ENCODE measurements around the gene HEPHL1.
A peak's percentile ranks its signal among the peaks of the same experiment; 100 is the strongest.

Gene HEPHL1

DNA sequence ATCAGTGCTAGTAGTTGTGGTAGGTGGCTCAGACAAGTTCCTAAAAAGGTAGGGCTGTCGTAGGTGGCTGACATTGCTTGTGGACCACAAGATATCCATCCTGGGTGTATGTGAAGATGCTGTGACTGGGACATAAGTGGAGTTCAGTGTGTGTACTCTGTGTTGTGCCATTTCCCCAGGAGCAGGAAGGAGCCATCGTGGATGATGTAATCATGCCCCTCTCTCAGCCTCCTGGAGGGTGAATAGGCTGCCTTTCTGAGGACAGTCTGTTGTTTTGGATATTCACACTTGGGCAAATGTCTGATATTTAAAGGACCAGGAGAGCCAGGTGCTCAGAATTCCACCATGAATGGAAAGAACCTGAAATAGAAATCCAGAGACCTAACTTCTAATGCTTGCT, 2.7 kb downstream of the HEPHL1 start:
- DNase-seq: no peak

DNA sequence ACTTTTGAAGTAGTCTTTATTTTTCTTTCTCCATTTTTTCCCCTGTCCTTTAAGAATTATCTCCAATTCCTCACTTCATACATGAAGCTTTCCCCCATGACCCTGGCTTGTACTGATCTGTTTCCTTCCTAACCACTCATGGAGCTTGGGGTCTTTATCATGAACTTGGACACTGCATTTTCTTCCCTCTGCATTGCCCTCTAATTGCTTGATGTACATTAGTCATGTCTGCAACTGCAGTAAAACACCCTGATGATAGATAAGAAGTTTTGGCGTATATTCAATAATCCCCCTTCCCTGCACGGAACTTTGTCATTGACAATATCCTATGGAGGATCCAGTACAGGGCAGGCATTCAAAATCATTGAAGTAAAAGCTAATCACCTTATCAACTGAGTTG, 3.4 kb downstream of the HEPHL1 start:
- no peak for DNase-seq

DNA sequence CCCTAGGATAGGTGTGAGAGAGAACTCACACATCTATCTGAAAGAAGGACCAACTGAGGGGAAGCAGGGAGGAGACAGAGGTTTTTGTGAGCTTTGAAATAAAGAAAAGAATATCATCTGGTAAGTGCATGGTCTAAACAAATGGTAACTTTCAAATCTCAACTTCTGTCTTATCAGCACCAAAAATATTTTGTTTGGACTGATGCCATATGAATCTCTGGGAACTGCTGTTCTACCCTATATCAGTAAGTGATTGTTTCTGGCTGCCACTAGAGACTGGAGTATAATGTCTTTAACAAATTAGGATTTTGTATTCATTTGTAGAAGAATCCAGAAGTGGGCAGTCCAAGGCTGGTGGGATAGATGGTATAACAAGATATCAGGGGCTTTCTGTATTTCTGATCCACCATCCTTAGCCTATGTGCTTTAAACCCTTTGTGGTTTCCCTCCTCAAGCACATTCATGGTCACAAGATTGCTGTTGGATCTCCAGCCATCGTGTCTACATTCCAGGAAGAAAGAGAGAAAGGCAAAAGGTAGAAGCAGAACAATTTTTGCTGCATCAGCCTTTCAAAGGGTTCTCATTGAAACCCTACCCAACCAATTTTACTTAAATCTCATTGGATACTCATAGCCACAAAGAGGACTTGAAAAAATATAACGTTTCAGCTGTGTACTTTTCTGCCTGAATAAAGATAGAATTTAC, 4.7 kb downstream of the HEPHL1 start:
- no peak for DNase-seq

DNA sequence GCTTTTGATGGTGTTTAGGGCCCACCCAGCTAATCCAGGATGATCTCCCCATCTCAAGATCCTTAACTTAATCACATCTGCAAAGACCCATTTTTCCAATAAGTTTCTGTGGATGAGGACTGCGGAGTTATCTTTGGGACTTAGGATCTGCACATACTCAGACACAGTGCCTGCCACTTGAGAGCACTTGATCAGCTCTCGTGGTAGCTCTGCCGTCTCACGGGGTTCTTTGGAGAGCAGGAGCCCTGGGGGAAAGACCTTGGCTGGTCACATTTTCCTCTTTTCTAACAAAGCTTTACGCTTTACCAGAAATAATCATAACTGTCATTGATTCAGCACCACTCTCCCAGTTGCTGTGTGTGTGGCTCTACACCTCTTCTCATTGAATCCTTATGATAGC, 6.1 kb downstream of the HEPHL1 start:
- no peak for DNase-seq

DNA sequence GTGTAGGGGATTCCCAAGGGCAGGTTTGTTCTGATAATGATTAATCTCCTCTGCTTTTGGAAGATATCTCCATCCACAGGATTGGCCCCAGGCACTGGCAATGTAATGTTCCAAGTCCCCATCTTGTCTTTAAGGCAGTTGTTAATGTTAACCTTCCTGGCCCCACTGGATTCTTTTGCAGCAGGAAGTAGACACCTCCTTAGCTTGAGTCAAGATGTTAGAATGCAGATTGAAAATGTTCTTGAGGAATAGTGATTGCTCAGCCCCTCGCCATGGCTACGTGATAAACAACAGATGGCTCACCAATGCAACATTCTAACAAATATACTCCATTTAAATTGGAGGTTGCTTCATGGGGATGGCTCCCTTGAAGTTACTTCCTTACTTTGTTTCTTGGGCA, 7.3 kb downstream of the HEPHL1 start:
- DNase-seq: no peak

DNA sequence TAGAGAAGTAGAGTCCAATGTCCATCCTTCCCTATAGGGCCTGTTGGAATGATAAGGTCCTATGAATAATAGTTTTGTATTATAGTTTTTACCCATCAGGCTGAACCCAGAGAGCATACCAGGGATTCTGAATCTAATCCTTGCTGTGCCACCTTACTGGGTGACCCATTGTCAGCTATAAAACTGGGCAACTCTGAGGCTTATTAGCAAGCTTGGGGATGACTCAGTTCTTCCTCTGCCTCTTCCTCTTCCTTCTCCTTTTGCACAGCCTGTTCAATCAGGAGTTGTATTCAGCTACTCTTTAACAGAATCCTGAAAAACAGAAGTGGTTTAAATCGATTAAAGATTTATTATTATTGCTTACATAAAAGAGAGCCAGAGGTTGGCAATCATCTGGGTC, 8.9 kb downstream of the HEPHL1 start:
- no peak for DNase-seq

DNA sequence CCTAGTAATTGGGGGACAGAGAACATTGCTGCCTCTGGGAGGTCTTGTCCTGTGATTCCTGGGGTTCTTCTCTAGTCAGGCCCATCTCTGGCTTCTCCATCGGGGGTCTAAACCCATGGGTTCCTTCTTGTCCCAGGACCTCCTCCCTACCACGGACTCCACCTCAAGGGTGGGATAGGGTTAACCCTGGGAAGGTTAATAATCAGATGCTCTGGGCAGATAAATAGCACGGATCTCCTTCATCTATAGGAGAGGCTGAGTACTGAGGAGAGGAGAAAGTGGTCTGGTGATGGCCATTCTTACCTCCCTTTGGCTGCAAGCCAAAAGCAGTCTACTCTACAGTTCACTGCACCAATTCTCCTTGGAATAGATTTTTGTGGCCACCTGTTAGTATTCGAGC, 10.5 kb downstream of the HEPHL1 start:
- DNase-seq: no peak

DNA sequence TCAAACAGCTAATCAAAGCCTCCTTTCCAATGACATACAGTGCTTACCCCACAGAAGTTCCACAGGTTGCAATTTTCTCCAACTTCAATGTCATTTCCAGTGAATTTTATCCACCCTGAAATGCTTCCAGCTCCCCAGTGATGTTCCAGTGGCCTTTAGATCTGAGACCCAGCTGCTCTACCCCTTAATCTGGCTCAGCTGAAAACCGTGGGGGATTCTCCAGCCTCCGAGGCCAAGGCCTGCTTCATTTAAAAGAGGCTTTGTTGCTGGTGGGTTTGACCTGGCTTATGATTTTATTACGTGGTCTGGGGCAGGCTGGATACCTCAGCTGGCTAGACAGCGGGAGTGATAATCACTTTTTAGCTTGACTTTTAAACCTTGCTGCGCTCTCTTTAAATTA, 10.9 kb downstream of the HEPHL1 start:
- DNase-seq: no peak

DNA sequence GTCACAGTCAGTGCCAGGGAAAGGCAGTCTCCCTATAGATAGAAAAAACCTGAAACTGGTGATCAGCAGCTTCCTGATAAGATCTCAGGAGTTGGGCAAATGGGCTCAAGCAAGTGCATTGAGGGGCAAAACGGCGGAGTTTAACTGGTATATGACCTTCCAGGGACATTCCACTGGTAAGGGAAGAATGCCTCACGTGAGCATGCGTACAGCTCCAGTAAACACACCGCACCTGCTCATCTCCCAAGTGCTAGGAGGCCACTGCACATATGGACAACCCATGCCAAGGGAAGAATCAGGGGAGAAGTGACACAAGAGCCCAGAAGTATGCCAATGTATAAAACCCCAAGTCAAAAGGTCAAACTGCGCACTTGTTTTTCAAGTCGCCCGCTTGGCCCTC, 11.6 kb downstream of the HEPHL1 start:
- no peak for DNase-seq

DNA sequence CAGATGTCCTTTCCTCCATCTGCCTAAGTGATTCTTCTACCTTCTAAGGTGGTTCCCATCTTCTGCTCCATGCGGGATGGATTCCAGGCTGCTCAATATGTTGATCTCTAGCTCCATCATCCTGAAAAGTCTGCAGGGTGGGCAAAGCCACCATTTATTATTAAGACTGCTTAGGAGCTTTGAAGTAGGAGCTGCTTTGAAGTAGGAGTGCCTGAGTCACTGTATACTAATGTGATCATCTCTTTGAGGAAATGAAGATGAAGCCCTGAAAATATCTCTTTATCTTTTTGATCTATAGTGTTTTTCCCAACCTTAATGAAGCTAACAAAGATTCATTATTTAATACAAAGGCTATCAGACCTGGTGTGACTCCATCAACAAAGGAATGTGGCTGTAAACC, 13.1 kb downstream of the HEPHL1 start:
- no peak for DNase-seq

DNA sequence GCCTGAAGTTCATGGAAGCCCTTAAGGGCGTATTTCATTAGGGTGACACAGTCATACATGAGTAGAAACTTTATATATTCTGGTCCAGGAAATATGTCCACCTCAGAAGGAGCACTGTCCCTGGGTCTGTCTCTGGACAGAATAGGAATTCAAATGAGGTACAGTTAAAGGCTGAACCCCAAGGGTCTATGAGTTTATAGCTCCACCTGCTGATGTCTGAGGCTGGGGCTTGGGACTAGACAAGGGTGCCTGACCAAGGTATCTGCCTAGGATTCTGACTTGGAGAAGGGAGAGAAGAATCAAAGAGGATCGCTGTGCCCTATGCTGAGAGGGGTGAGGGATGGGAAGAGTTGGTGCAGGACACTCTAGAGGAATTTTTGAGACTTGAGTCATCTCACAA, 14.9 kb downstream of the HEPHL1 start:
- no peak for DNase-seq

DNA sequence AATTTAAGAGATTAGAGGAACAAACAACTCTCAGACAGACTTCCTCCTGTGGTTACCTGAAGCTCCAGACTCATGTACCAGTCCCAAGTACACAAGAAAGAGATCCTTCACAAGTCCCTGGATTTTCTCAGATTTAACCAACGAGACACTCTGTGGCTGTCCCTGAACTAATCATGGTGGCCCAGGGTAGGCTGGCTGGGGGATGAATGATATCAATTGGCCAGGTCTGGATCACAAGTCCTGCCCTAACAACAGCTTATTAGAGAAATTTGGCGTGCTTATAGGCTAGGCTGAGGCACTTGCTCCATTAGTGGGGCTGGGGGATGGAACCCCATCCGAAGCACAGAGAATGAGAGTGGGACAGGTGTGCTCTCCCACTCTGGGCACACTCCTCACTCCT, 22.1 kb downstream of the HEPHL1 start:
- DNase-seq: no peak

DNA sequence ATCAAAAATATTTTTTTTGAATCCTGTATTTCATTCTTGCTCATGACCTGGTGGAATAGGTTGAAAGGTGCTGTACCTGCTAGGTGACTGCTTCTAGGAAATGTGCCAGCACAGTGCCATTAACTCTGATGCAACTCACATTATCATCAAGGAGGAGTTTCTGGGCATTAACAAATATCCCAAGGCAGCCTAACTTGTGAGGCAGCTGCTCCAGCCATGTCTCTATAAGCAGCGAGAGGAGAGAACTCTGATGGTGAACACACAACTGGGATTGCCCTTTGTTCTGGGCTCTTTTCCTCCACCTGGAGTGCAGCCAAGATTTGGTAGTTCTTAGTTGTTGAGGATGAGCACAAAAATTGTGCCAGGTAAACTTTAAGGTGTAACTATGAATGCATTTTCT, 25.6 kb downstream of the HEPHL1 start:
- DNase-seq: peak in 1 of 2 experiments; percentile 27

DNA sequence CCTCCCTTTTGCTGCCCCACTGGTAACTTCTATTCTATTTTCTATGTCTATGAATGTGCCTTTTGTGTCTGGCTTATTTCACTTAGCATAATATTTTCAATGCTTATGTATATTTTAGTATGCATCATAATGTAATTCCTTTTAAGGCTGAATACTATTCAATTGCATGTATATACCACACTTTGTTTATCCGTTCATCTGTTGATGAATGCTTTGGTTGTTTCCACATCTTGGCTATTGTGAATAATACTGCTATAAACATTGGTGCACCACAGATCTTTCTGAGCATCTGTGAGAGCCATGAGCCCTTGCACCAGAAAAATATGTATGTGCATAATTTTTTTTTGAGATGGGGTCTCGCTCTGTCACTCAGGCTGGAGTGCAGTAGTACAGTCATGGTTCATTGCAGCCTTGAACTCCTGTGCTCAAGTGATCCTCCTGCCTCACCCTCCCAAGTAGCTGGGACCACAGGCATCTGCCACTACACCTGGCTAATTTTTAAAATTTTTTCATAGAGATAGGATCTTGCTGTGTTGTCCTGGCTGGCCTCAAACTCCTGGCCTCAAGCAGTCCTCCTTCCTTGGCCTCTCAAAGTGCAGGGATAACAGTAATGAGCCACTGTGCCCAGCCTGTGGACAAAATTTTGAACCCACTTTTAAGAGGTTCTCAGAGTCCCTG, 27.0 kb downstream of the HEPHL1 start:
- DNase-seq: no peak

DNA sequence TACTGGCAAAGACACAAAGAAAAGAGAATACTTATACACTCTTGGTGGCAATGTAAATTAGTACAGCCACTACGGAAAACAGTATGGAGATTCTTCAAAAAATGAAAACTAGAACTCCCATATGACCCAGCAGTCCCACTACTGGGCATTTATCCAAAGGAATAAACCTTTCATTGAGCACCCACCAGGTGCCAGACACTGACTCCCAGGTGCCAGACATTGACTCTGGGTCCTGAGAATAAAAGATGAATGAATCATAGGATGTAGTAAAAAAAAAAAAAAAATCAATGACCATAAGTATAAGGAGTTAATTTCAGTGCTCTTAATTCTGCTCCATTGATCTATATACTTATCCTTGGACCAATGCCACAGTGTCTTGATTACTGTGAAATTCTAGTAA, 28.2 kb downstream of the HEPHL1 start:
- peak; percentile 62 to 90 for DNase-seq

DNA sequence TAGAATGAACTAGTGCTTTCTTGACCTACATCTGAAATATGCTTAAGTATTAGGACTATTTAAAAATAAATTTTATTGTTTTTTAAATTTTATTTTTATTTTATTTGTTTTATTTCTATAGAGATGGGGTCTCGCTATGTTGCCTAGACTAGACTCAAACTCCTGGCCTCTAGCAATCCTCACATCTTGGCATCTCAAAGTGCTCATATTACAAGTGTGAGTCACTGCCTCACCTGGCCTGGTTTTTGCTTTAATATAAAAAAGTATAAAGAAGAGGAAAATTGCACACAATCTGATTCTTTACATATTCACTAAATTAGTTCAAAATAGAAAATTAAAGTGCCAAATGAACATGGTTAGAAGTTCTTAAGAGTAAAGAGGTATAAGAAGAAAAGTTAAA, 37.5 kb downstream of the HEPHL1 start:
- DNase-seq: no peak

DNA sequence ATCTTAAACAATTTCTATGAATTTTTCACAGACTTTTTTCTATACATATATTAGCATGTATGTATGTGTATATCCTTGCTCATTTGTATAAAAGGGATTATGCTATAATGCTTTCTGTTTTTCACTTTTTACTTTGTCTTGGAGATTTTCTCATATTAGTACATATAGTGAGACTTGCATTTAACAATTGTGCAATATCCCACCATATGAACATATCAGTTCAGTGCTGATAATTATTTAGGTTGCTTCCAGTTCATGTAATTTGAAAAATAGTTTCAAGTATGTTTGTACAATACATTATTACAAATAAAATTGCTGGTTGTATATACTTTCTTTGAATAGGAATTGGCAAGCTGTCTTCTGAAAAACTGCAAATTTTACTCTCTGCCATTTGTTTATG, 37.9 kb downstream of the HEPHL1 start:
- DNase-seq: no peak

DNA sequence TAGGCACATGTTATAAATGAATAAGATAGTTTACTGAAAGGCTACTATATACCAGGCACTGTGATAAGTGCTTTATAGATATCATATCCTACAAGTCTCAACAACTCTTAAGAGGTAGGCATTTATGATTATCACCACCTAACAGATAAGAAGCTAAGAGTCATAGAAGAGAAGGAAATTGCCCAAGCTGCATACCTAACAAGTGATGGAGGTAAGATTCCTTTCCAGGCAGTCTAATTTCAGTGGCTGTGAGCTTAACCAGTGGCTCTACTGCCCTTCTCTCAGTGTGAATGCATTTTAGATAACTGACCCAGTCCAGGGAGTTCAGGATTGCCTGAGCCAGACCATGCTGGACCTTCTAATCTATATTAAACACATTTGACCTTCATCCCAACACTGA, 39.2 kb downstream of the HEPHL1 start:
- DNase-seq: no peak

DNA sequence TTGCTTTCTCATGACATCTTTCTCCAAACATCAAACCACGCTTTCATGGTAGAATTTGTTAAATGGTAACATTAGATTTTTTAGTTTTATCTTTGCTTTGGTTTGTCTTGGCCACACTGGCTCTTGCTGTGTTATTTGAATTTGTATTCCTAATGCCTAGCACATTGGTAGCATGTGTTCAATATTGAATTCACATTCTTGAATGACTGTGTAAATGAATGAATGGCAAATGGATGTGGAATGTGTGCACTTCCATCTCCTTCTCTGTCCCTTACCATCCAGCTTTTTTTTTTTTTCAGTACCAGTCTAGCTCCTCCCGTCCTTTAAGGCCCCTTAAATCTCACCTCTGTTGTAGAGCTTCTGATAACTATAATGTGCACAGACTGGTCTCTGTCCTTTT, 41.2 kb downstream of the HEPHL1 start:
- no peak for DNase-seq

DNA sequence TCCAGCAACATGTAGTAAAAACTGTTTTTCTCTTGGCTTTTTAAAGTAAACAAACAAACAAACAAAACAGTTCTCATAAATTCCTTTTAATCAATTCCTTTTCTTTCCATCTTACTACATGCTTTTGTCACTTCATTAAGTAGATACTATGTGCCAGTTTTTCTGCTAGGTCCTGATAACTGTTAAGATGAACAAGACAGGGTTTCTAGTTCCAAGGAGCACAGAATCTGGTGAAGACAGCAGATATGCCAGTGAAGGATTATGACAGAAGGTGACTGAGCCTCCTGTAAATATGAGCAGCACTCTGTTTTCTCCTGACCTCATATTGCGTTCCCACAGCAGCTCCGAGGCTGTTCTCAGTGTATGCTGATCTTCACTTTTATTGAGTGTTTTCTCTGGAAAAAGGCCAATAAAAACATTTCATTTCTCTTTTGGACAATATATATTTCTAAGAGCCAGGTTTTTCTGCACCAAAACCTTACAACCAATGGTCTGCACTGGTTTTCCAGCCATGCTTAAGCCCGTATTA, 45.8 kb downstream of the HEPHL1 start:
- DNase-seq: no peak

DNA sequence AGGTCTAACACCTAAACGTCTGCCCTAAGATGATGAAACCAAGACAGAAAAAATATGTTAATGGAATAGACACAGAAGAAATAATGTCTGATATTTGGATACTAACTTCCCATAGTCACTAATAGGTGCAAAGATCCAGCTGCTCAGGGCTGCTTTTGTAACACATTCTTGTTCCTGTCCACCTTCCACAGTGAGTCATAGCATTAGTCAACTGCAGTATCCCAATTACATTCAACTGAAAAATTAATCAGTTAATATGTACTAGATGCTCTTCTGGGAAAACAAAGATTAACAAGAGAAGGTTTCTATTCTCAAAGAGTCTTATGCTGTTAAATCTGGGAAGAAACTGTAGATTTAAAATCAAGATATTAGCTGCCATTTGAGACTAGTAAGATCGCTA, 47.6 kb downstream of the HEPHL1 start:
- no peak for DNase-seq

DNA sequence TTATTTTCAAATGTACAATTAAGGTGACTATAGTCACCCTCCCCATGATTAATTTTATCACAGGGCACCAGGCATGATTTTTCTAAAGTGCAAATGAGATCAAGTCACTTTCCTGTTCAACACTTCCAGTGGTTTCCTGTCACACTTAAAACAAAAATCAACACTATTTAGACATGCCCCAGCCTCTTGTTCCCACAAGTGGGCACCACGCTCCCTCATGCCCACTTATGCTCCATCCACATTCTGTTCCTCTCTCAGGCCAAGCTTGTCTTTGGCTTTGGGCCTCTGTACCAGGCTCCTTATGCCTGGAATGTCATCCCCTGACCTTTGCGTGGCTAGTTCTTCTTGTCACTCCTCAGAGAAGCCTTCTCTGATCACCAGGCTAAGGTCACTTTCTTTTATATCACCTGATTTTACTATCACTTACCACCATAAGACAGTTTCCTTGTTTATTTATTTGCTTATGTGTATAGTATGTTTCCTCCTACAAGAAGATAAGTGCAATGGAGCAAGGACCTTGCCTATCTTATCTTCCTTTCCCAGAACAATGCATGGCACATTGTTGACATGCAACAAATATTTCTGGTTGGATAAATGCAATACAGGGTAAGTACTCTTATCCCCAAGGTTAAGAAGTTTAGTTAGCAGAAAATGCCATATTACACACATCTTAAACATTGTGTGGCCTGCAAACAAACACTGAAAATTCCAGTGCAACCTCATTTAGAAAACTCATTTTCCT, 56.6 kb downstream of the HEPHL1 start:
- no peak for DNase-seq

DNA sequence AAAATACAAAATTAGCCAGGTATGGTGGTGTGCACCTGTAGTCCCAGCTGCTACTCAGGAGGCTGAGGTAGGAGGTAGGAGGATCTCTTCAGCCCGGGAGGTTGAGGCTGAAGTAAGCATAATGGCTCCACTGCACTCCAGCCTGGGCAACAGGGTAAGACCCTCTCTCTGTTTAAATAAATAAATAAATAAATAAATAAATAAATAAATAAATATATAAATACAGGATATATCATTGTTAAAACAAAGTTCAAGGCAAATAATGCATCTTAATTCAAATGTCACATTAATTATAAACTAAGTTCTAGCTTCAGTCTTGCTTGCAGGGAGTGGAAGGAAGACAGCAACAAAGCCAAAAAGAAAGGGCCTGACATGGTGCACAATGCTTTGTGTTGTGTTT, 63.0 kb downstream of the HEPHL1 start:
- DNase-seq: no peak

DNA sequence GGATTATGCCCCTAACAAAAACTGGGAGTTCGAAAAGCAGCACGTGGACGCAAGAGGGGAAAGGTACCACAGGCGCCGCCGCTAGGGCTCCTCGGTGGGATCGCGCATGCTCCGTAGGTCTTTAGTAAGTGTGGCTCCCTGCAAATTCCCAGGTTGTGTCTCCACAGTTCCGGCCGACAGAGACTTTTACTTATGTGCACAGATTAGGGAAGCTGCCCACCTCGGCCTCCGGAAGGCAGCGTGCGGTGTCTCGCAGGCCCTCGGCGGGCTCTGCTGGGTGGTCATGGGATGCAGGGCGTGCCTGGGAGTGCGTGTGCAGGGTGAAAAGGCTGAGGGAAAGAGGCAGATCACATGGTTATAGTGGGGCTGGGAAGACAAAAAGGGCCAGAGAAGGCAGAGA, 67.8 kb downstream of the HEPHL1 start:
- DNase-seq: no peak
